Suprapubic skin (tissue), 3 donors: ENCODE results near the gene CARTPT.

Experiments used
- POLR2A ChIP-seq, 2 donors: fragments of 450-650 bp; IDR thresholded peaks; one replicate each; pipeline ENCODE4 v1.6.1; 2017; ENCODE audit warnings: antibody characterized with exemption in 2 of 2, mild to moderate bottlenecking in 2 of 2, moderate library complexity in 2 of 2
- TF ChIP-seq, protein P1 (sequence below), 2 donors: fragments of 200-600 bp in 1 of 2; fragments of 450-650 bp in 1 of 2; sonication (generic) in 1 of 2; IDR thresholded peaks; one replicate each; pipeline ENCODE4 v1.5.1; 2016 to 2019; ENCODE audit warnings: antibody characterized with exemption in 2 of 2, mild to moderate bottlenecking in 1 of 2, moderate library complexity in 1 of 2

DNA sequence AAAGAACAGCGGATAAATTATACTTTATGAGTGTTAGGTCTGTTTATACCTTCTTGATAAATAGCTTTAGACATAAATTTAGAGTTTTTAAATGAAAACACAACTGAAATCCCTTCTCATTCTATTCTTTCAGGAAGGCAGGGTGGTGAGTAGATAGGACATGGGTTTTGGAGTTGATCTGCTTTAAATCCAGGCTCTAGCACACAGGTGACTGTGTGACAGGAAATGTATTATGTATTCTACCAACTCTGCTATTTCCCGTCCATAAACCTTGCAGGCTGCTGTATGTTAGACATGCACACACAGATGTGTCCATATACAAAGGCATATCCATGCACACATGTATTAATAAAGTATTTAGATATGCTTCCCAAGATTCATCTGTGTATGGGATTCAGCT is 19.3 kb upstream of the CARTPT start:
- no peak for TF ChIP-seq POLR2A (IDR thresholded peaks at IDR 0.05)
- TF ChIP-seq, protein P1, sequence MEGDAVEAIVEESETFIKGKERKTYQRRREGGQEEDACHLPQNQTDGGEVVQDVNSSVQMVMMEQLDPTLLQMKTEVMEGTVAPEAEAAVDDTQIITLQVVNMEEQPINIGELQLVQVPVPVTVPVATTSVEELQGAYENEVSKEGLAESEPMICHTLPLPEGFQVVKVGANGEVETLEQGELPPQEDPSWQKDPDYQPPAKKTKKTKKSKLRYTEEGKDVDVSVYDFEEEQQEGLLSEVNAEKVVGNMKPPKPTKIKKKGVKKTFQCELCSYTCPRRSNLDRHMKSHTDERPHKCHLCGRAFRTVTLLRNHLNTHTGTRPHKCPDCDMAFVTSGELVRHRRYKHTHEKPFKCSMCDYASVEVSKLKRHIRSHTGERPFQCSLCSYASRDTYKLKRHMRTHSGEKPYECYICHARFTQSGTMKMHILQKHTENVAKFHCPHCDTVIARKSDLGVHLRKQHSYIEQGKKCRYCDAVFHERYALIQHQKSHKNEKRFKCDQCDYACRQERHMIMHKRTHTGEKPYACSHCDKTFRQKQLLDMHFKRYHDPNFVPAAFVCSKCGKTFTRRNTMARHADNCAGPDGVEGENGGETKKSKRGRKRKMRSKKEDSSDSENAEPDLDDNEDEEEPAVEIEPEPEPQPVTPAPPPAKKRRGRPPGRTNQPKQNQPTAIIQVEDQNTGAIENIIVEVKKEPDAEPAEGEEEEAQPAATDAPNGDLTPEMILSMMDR (IDR thresholded peaks at IDR 0.05) = no peak
